Measurements from ENCODE around the gene FLRT1.

FLRT1 gene

DNA sequence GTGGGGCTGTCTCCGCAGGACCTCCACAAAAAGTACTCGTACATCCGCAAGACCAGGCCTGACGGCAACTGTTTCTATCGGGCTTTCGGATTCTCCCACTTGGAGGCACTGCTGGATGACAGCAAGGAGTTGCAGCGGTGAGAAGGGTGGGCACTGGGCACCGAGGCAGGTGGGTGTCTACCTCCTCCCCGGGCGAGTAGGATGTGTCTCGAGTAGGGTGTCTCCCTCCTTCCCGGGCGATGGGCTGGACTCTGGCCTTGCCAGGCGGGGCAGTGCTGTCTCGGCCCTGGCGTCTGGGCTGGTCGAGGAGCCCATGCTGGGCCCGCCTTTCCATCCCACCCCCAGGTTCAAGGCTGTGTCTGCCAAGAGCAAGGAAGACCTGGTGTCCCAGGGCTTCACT, 39.2 kb upstream of the FLRT1 start:
- no peaks in the 10 kb centered on the region; the same call in 1 of the 2 replicates for H3K36me3 ChIP-seq (replicated peaks; ENCODE audit: insufficient read depth, low read length)
- H3K79me2 ChIP-seq (ENCODE audit: low read length) = peaks cover 10% of the 10 kb centered on the region; the same call in 1 of the 2 replicates
- no peaks in the 10 kb centered on the region for H4K20me1 ChIP-seq (ENCODE audit: insufficient read depth, low read length)
- no peak overlapping the region for H2AFZ ChIP-seq (ENCODE audit: low read length)
- no peak overlapping the region for H3K27ac ChIP-seq (ENCODE audit: low read length)
- H3K4me1 ChIP-seq (ENCODE audit: low read length) = no peaks in the 10 kb centered on the region
- no peaks in the 10 kb centered on the region for H3K9me3 ChIP-seq (replicated peaks; ENCODE audit: insufficient read depth, low read length)
- no peak overlapping the region for H3K9ac ChIP-seq (ENCODE audit: low read length)
- no peak for TF ChIP-seq EZH2phosphoT487 (IDR thresholded peaks at IDR 0.05; ENCODE audit: low read length)
- no peak for TF ChIP-seq EZH2 (optimal IDR thresholded peaks at IDR 0.05; ENCODE audit: low read depth, low read length)
- TF ChIP-seq, protein P1, sequence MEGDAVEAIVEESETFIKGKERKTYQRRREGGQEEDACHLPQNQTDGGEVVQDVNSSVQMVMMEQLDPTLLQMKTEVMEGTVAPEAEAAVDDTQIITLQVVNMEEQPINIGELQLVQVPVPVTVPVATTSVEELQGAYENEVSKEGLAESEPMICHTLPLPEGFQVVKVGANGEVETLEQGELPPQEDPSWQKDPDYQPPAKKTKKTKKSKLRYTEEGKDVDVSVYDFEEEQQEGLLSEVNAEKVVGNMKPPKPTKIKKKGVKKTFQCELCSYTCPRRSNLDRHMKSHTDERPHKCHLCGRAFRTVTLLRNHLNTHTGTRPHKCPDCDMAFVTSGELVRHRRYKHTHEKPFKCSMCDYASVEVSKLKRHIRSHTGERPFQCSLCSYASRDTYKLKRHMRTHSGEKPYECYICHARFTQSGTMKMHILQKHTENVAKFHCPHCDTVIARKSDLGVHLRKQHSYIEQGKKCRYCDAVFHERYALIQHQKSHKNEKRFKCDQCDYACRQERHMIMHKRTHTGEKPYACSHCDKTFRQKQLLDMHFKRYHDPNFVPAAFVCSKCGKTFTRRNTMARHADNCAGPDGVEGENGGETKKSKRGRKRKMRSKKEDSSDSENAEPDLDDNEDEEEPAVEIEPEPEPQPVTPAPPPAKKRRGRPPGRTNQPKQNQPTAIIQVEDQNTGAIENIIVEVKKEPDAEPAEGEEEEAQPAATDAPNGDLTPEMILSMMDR (IDR thresholded peaks at IDR 0.05; ENCODE audit: low read length) = no peak
- DNase-seq = no peak
- no peaks in the 10 kb centered on the region for H3K27me3 ChIP-seq (replicated peaks; ENCODE audit: insufficient read depth, low read length)
- no peak overlapping the region for H3K4me2 ChIP-seq (ENCODE audit: low read depth, low read length)
- no peaks in the 10 kb centered on the region for H3F3A ChIP-seq (ENCODE audit: insufficient read depth, low read length)
- no peak overlapping the region for H3K4me3 ChIP-seq (ENCODE audit: low read length)
- H3K9me2 ChIP-seq (replicated peaks; ENCODE audit: insufficient read depth, low read length) = no peaks in the 10 kb centered on the region

DNA sequence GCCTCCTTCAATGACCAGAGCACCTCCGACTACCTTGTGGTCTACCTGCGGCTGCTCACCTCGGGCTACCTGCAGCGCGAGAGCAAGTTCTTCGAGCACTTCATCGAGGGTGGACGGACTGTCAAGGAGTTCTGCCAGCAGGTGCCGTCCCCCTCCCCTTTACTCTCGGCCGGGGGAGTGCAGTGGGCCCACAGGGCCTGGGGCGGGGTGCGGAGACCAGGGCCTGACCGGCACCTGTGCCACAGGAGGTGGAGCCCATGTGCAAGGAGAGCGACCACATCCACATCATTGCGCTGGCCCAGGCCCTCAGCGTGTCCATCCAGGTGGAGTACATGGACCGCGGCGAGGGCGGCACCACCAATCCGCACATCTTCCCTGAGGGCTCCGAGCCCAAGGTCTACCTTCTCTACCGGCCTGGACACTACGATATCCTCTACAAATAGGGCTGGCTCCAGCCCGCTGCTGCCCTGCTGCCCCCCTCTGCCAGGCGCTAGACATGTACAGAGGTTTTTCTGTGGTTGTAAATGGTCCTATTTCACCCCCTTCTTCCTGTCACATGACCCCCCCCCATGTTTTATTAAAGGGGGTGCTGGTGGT, 38.5 kb upstream of the FLRT1 start:
- Histone ChIP-seq H3K27me3 (replicated peaks; ENCODE audit: insufficient read depth, low read length) (no peaks in the 10 kb centered on the region), H3K9me2 (replicated peaks; ENCODE audit: insufficient read depth, low read length) (no peaks in the 10 kb centered on the region), H4K20me1 (ENCODE audit: insufficient read depth, low read length) (no peaks in the 10 kb centered on the region), H3F3A (ENCODE audit: insufficient read depth, low read length) (no peaks in the 10 kb centered on the region), H3K36me3 (replicated peaks; ENCODE audit: insufficient read depth, low read length) (no peaks in the 10 kb centered on the region; the same call in 1 of the 2 replicates), H3K9me3 (replicated peaks; ENCODE audit: insufficient read depth, low read length) (no peaks in the 10 kb centered on the region), H2AFZ (ENCODE audit: low read length) (no peak overlapping the region), H3K4me1 (ENCODE audit: low read length) (no peaks in the 10 kb centered on the region), H3K9ac (ENCODE audit: low read length) (no peak overlapping the region), H3K79me2 (ENCODE audit: low read length) (peaks cover 8% of the 10 kb centered on the region; the same call in 1 of the 2 replicates), H3K4me2 (ENCODE audit: low read depth, low read length) (no peak overlapping the region), H3K4me3 (ENCODE audit: low read length) (no peak overlapping the region), H3K27ac (ENCODE audit: low read length) (no peak overlapping the region)
- DNase-seq = no peak
- TF ChIP-seq, protein P1 (IDR thresholded peaks at IDR 0.05; ENCODE audit: low read length) = no peak
- TF ChIP-seq EZH2phosphoT487 (IDR thresholded peaks at IDR 0.05; ENCODE audit: low read length) = no peak
- TF ChIP-seq EZH2 (optimal IDR thresholded peaks at IDR 0.05; ENCODE audit: low read depth, low read length) = no peak

DNA sequence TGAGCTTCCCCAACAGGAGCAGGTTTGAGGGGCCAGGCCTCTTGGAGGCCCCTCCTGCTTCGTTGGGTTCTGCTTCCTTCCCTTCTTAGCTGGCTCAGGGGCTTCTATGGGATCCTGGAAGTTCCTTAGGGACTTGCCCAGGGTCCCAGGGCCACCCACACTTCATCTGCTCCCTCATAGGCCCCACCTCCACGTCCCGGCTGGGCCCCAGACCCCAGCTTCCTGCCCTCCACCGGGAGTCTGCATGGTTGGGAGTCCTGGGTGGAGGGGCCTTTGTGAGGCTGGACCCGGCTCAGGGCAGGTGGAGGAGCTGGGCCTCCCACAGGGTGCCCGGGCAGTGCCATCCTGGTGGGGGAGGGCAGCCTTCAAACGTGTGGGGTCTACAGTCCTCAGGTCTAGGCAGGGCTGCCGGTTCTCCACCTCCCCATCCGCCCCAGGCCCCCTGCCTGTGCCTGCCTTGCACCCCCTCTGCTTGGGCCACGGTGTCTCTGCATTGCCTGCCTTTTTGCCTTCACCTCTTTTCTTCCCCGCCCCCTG, 37.9 kb upstream of the FLRT1 start:
- TF ChIP-seq EZH2phosphoT487 (IDR thresholded peaks at IDR 0.05; ENCODE audit: low read length) (no peak), EZH2 (optimal IDR thresholded peaks at IDR 0.05; ENCODE audit: low read depth, low read length) (no peak)
- TF ChIP-seq, protein P1 (IDR thresholded peaks at IDR 0.05; ENCODE audit: low read length) = no peak
- Histone ChIP-seq H3K4me1 (ENCODE audit: low read length) (no peaks in the 10 kb centered on the region), H3K79me2 (ENCODE audit: low read length) (peaks cover 7% of the 10 kb centered on the region; the same call in 1 of the 2 replicates), H3K27ac (ENCODE audit: low read length) (no peak overlapping the region), H3K27me3 (replicated peaks; ENCODE audit: insufficient read depth, low read length) (no peaks in the 10 kb centered on the region), H3K9ac (ENCODE audit: low read length) (no peak overlapping the region), H3K9me3 (replicated peaks; ENCODE audit: insufficient read depth, low read length) (no peaks in the 10 kb centered on the region), H3F3A (ENCODE audit: insufficient read depth, low read length) (no peaks in the 10 kb centered on the region), H4K20me1 (ENCODE audit: insufficient read depth, low read length) (no peaks in the 10 kb centered on the region), H3K4me2 (ENCODE audit: low read depth, low read length) (no peak overlapping the region), H3K9me2 (replicated peaks; ENCODE audit: insufficient read depth, low read length) (no peaks in the 10 kb centered on the region), H2AFZ (ENCODE audit: low read length) (no peak overlapping the region), H3K4me3 (ENCODE audit: low read length) (no peak overlapping the region), H3K36me3 (replicated peaks; ENCODE audit: insufficient read depth, low read length) (no peaks in the 10 kb centered on the region; the same call in 1 of the 2 replicates)
- DNase-seq = no peak
